ENCODE data around the gene SOBP.

The SOBP gene

GRCh38 chr6:107616775-107617174 lies 126.9 kb downstream of the SOBP start:
- DNase-seq (ENCODE audit: low read depth in 2 of 2), result no peak

GRCh38 chr6:107617341-107617932 lies 127.5 kb downstream of the SOBP start:
- DNase-seq (ENCODE audit: low read depth in 2 of 2), result no peak

- DNase-seq (ENCODE audit: low read depth in 2 of 2), result peak; percentile 1 to 11
Measured at GRCh38 chr6:107618672-107619071, 128.8 kb downstream of the SOBP start.

- no peak for DNase-seq (ENCODE audit: low read depth in 2 of 2)
Measured at GRCh38 chr6:107620732-107621131, 130.8 kb downstream of the SOBP start.

GRCh38 chr6:107621229-107621937 lies 131.5 kb downstream of the SOBP start:
- DNase-seq (ENCODE audit: low read depth in 2 of 2), result no peak

- DNase-seq (ENCODE audit: low read depth in 2 of 2), result no peak
Measured at GRCh38 chr6:107622269-107622668, 132.4 kb downstream of the SOBP start.

- no peak for DNase-seq (ENCODE audit: low read depth in 2 of 2)
Measured at GRCh38 chr6:107624050-107624449, 134.1 kb downstream of the SOBP start.

GRCh38 chr6:107624541-107624940 lies 134.6 kb downstream of the SOBP start:
- no peak for DNase-seq (ENCODE audit: low read depth in 2 of 2)

GRCh38 chr6:107625264-107625663 lies 135.3 kb downstream of the SOBP start:
- DNase-seq (ENCODE audit: low read depth in 2 of 2), result no peak

- no peak for DNase-seq (ENCODE audit: low read depth in 2 of 2)
Measured at GRCh38 chr6:107626645-107627044, 136.7 kb downstream of the SOBP start.

- DNase-seq (ENCODE audit: low read depth in 2 of 2), result no peak
Measured at GRCh38 chr6:107627969-107628368, 138.1 kb downstream of the SOBP start.

- no peak for DNase-seq (ENCODE audit: low read depth in 2 of 2)
Measured at GRCh38 chr6:107628878-107629277, 139.0 kb downstream of the SOBP start.

- no peak for DNase-seq (ENCODE audit: low read depth in 2 of 2)
Measured at GRCh38 chr6:107629548-107630129, 139.7 kb downstream of the SOBP start.

GRCh38 chr6:107630348-107630977 lies 140.5 kb downstream of the SOBP start:
- DNase-seq (ENCODE audit: low read depth in 2 of 2), result no peak

GRCh38 chr6:107632381-107633136 lies 142.6 kb downstream of the SOBP start:
- DNase-seq (ENCODE audit: low read depth in 2 of 2), result no peak

- no peak for DNase-seq (ENCODE audit: low read depth in 2 of 2)
Measured at GRCh38 chr6:107633680-107634323, 143.9 kb downstream of the SOBP start.

GRCh38 chr6:107634324-107635056 lies 144.6 kb downstream of the SOBP start:
- no peak for DNase-seq (ENCODE audit: low read depth in 2 of 2)

- no peak for DNase-seq (ENCODE audit: low read depth in 2 of 2)
Measured at GRCh38 chr6:107635057-107635515, 145.2 kb downstream of the SOBP start.

GRCh38 chr6:107636486-107636885 lies 146.6 kb downstream of the SOBP start:
- no peak for DNase-seq (ENCODE audit: low read depth in 2 of 2)

Data from stimulated activated CD8-positive, alpha-beta memory T cell treated with anti-CD3 and anti-CD28 coated beads, Interleukin-15, amount 100 ng/mL, for 4 hours (primary cell).